NCI-H460 (cell line): ENCODE data around the gene KCNG2. TPM values are rescaled to one million over a fixed set of nuclear protein-coding genes. Genes with fewer than 3 reads are reported as not detected.

Experiments used
- DNase-seq: peaks from one replicate; pipeline ENCODE4 v3.0.0-alpha.2; 2016; ENCODE audit warnings: low read depth; ENCODE audit errors: extremely low read depth
- total RNA-seq: library from RNA; depleted of rRNA; stranded (reverse); fragments of >200 nt; shearing (Covaris generic); gene quantifications from 2 replicates; pipeline ENCODE4 v1.2.3, GENCODE V29; 2014

KCNG2 gene
- total RNA-seq, 1 experiment from 2014 or later, result 6.0 TPM

GRCh38 chr18:79917169-79917852 is 119.6 kb downstream of the KCNG2 start:
- DNase-seq, result no peak

GRCh38 chr18:79917853-79918614 is 120.3 kb downstream of the KCNG2 start:
- no peak for DNase-seq

GRCh38 chr18:79918615-79919011 is 120.9 kb downstream of the KCNG2 start:
- no peak for DNase-seq

- no peak for DNase-seq
Measured at GRCh38 chr18:79919089-79919488, 121.4 kb downstream of the KCNG2 start.

- no peak for DNase-seq
Measured at GRCh38 chr18:79921984-79922965, 124.5 kb downstream of the KCNG2 start.

- DNase-seq, result no peak
Measured at GRCh38 chr18:79922971-79923411, 125.3 kb downstream of the KCNG2 start.

GRCh38 chr18:79923896-79924585 is 126.3 kb downstream of the KCNG2 start:
- DNase-seq, result no peak

GRCh38 chr18:79924814-79925731 is 127.3 kb downstream of the KCNG2 start:
- no peak for DNase-seq

GRCh38 chr18:79926306-79926705 is 128.6 kb downstream of the KCNG2 start:
- no peak for DNase-seq

GRCh38 chr18:79926715-79927606 is 129.2 kb downstream of the KCNG2 start:
- DNase-seq, result no peak

- no peak for DNase-seq
Measured at GRCh38 chr18:79927607-79928562, 130.1 kb downstream of the KCNG2 start.

GRCh38 chr18:79928563-79928960 is 130.8 kb downstream of the KCNG2 start:
- DNase-seq, result no peak

- DNase-seq, result no peak
Measured at GRCh38 chr18:79930020-79930642, 132.4 kb downstream of the KCNG2 start.

- no peak for DNase-seq
Measured at GRCh38 chr18:79931475-79931874, 133.7 kb downstream of the KCNG2 start.

- no peak for DNase-seq
Measured at GRCh38 chr18:79932907-79933306, 135.2 kb downstream of the KCNG2 start.

GRCh38 chr18:79933765-79934164 is 136.0 kb downstream of the KCNG2 start:
- DNase-seq, result no peak
